ENCODE data around the gene FRAS1.
"Not testable (repeated sequence)": the region's sequence is repeated elsewhere in the genome, so short reads cannot be mapped to it uniquely, and the experiment has no call there.

FRAS1 gene

GRCh38 chr4:78207951-78208350, 150.8 kb downstream of the FRAS1 start:
- TF ChIP-seq CTCF (IDR thresholded peaks at IDR 0.05), result no peak
- Histone ChIP-seq H3K4me1 (ENCODE audit: control insufficient read depth in 1 of 2, insufficient read depth in 1 of 2, low read depth in 1 of 2, low read length in 1 of 2) (no peaks in the 10 kb centered on the region), H3K36me3 (no peaks in the 10 kb centered on the region), H3K9me3 (no peaks in the 10 kb centered on the region), H3K27ac (no peak overlapping the region), H3K4me3 (ENCODE audit: low read depth in 1 of 2, low read length in 1 of 2) (no peak overlapping the region), H3K27me3 (no peaks in the 10 kb centered on the region)

- not testable (repeated sequence) for H3K4me1 ChIP-seq (ENCODE audit: control insufficient read depth in 1 of 2, insufficient read depth in 1 of 2, low read depth in 1 of 2, low read length in 1 of 2); H3K36me3 ChIP-seq; H3K27me3 ChIP-seq; H3K4me3 ChIP-seq (ENCODE audit: low read depth in 1 of 2, low read length in 1 of 2); H3K27ac ChIP-seq; H3K9me3 ChIP-seq
Measured at GRCh38 chr4:78208896-78209295, 151.8 kb downstream of the FRAS1 start.

- Histone ChIP-seq H3K36me3 (no peaks in the 10 kb centered on the region), H3K27me3 (no peaks in the 10 kb centered on the region), H3K4me1 (ENCODE audit: control insufficient read depth in 1 of 2, insufficient read depth in 1 of 2, low read depth in 1 of 2, low read length in 1 of 2) (no peaks in the 10 kb centered on the region), H3K27ac (no peak overlapping the region), H3K4me3 (ENCODE audit: low read depth in 1 of 2, low read length in 1 of 2) (no peak overlapping the region), H3K9me3 (no peaks in the 10 kb centered on the region)
- TF ChIP-seq CTCF (IDR thresholded peaks at IDR 0.05), result no peak
Measured at GRCh38 chr4:78210694-78211410, 153.7 kb downstream of the FRAS1 start.

- no peak for TF ChIP-seq CTCF (IDR thresholded peaks at IDR 0.05)
Measured at GRCh38 chr4:78213218-78213617, 156.1 kb downstream of the FRAS1 start.

GRCh38 chr4:78214078-78214477, 157.0 kb downstream of the FRAS1 start:
- Histone ChIP-seq H3K4me1 (ENCODE audit: control insufficient read depth in 1 of 2, insufficient read depth in 1 of 2, low read depth in 1 of 2, low read length in 1 of 2) (no peaks in the 10 kb centered on the region), H3K4me3 (ENCODE audit: low read depth in 1 of 2, low read length in 1 of 2) (no peak overlapping the region), H3K27ac (no peak overlapping the region), H3K27me3 (no peaks in the 10 kb centered on the region), H3K36me3 (no peaks in the 10 kb centered on the region), H3K9me3 (no peaks in the 10 kb centered on the region)
- TF ChIP-seq CTCF (IDR thresholded peaks at IDR 0.05), result no peak

More at GRCh38 chr4:78213218-78213617, 156.1 kb downstream of the FRAS1 start:
- Histone ChIP-seq H3K27ac (no peak overlapping the region), H3K27me3 (no peaks in the 10 kb centered on the region), H3K36me3 (no peaks in the 10 kb centered on the region), H3K9me3 (no peaks in the 10 kb centered on the region), H3K4me1 (ENCODE audit: control insufficient read depth in 1 of 2, insufficient read depth in 1 of 2, low read depth in 1 of 2, low read length in 1 of 2) (no peaks in the 10 kb centered on the region), H3K4me3 (ENCODE audit: low read depth in 1 of 2, low read length in 1 of 2) (no peak overlapping the region)

- no peaks in the 10 kb centered on the region for H3K27me3 ChIP-seq
- no peak overlapping the region for H3K27ac ChIP-seq
- H3K4me3 ChIP-seq (ENCODE audit: low read depth in 1 of 2, low read length in 1 of 2), result no peak overlapping the region
- no peaks in the 10 kb centered on the region for H3K9me3 ChIP-seq
- TF ChIP-seq CTCF (IDR thresholded peaks at IDR 0.05), result no peak
- no peaks in the 10 kb centered on the region for H3K4me1 ChIP-seq (ENCODE audit: control insufficient read depth in 1 of 2, insufficient read depth in 1 of 2, low read depth in 1 of 2, low read length in 1 of 2)
- H3K36me3 ChIP-seq, result no peaks in the 10 kb centered on the region
Measured at GRCh38 chr4:78217557-78217956, 160.4 kb downstream of the FRAS1 start.
